KMS-11 (cell line): ENCODE results near the gene PGF.

Experiments used
- H2AFZ ChIP-seq: fragments of 200-600 bp; sonication (generic); 2 replicates; pipeline ENCODE4 v1.6.1; 2016; ENCODE audit warnings: antibody characterized with exemption, mixed run types, low read depth
- H3K27ac ChIP-seq: fragments of 200-600 bp; sonication (generic); 2 replicates; pipeline ENCODE4 v1.6.1; 2016; ENCODE audit warnings: mild to moderate bottlenecking, mixed run types
- H3K27me3 ChIP-seq: fragments of 200-600 bp; sonication (generic); 2 replicates; pipeline ENCODE4 v1.6.1; 2017; ENCODE audit warnings: mild to moderate bottlenecking, low read depth, mixed run types, moderate library complexity; ENCODE audit not compliant: insufficient read depth
- H3K36me3 ChIP-seq: fragments of 200-600 bp; sonication (generic); 2 replicates; pipeline ENCODE4 v1.6.1; 2017; ENCODE audit warnings: mild to moderate bottlenecking, mixed run types; ENCODE audit not compliant: insufficient read depth
- H3K4me1 ChIP-seq: fragments of 200-600 bp; sonication (generic); 2 replicates; pipeline ENCODE4 v1.6.1; 2016; ENCODE audit warnings: mild to moderate bottlenecking, low read depth, mixed run types; ENCODE audit not compliant: poor library complexity, severe bottlenecking
- H3K4me2 ChIP-seq: fragments of 200-600 bp; sonication (generic); 2 replicates; pipeline ENCODE4 v1.7.0; 2016; ENCODE audit warnings: mild to moderate bottlenecking, mixed run types
- H3K4me3 ChIP-seq: fragments of 200-600 bp; sonication (generic); IDR thresholded peaks from 2 replicates; pipeline ENCODE4 v1.6.1; 2017; ENCODE audit warnings: low read depth, low read length, mixed read lengths; ENCODE audit not compliant: insufficient read depth
- H3K79me2 ChIP-seq: fragments of 200-600 bp; sonication (generic); 2 replicates; pipeline ENCODE4 v1.6.1; 2016; ENCODE audit warnings: low read depth, mixed run types; ENCODE audit not compliant: insufficient read depth
- H3K9ac ChIP-seq: fragments of 200-600 bp; sonication (generic); 2 replicates; pipeline ENCODE4 v1.6.1; 2016; ENCODE audit warnings: mild to moderate bottlenecking, mixed run types
- H4K20me1 ChIP-seq: fragments of 200-600 bp; sonication (generic); 2 replicates; pipeline ENCODE4 v1.6.1; 2016; ENCODE audit warnings: mild to moderate bottlenecking, mixed run types; ENCODE audit not compliant: insufficient read depth
- CTCF ChIP-seq: fragments of 200-600 bp; sonication (generic); conservative IDR thresholded peaks from 2 replicates; pipeline ENCODE4 v1.6.1; 2017; ENCODE audit warnings: low read depth, mild to moderate bottlenecking, antibody characterized with exemption, low read length, moderate library complexity, mixed read lengths

PGF gene

GRCh38 chr14:74977164-74977900, 21.9 kb upstream of the PGF start:
- Histone ChIP-seq H3K27me3 (no peaks in the 10 kb centered on the region), H3K36me3 (no peaks in the 10 kb centered on the region), H4K20me1 (no peaks in the 10 kb centered on the region), H3K4me3 (no peak overlapping the region), H3K4me1 (no peaks in the 10 kb centered on the region), H3K9ac (no peak overlapping the region), H3K27ac (no peak overlapping the region), H2AFZ (no peak overlapping the region), H3K4me2 (no peak overlapping the region), H3K79me2 (no peaks in the 10 kb centered on the region)
- TF ChIP-seq CTCF = no peak

- no peak for TF ChIP-seq CTCF
- Histone ChIP-seq H3K4me1 (no peaks in the 10 kb centered on the region), H3K79me2 (no peaks in the 10 kb centered on the region), H3K4me3 (no peak overlapping the region), H3K9ac (no peak overlapping the region), H3K27me3 (no peaks in the 10 kb centered on the region), H2AFZ (no peak overlapping the region), H3K36me3 (no peaks in the 10 kb centered on the region), H4K20me1 (no peaks in the 10 kb centered on the region), H3K4me2 (no peak overlapping the region), H3K27ac (no peak overlapping the region)
Observed at GRCh38 chr14:74976264-74977113, 21.1 kb upstream of the PGF start.

- Histone ChIP-seq H2AFZ (no peak overlapping the region), H3K79me2 (no peaks in the 10 kb centered on the region), H3K4me2 (no peak overlapping the region), H3K27me3 (no peaks in the 10 kb centered on the region), H3K4me1 (no peaks in the 10 kb centered on the region), H4K20me1 (no peaks in the 10 kb centered on the region), H3K36me3 (no peaks in the 10 kb centered on the region), H3K4me3 (no peak overlapping the region), H3K9ac (no peak overlapping the region), H3K27ac (no peak overlapping the region)
- TF ChIP-seq CTCF = no peak
Observed at GRCh38 chr14:74975059-74975810, 19.8 kb upstream of the PGF start.

GRCh38 chr14:74974364-74975058, 19.1 kb upstream of the PGF start:
- H3K9ac ChIP-seq = no peak overlapping the region
- no peak overlapping the region for H2AFZ ChIP-seq
- H4K20me1 ChIP-seq = no peaks in the 10 kb centered on the region
- no peak overlapping the region for H3K27ac ChIP-seq
- no peaks in the 10 kb centered on the region for H3K4me1 ChIP-seq
- TF ChIP-seq CTCF = no peak
- no peak overlapping the region for H3K4me2 ChIP-seq
- H3K36me3 ChIP-seq = no peaks in the 10 kb centered on the region
- H3K4me3 ChIP-seq = no peak overlapping the region
- no peaks in the 10 kb centered on the region for H3K79me2 ChIP-seq
- H3K27me3 ChIP-seq = no peaks in the 10 kb centered on the region
